Activated B cell treated with CpG ODN at 0.5 μM for 24 hours (primary cell): Measurements from ENCODE around the gene HK1. TPM values are rescaled to one million over a fixed set of nuclear protein-coding genes. Genes with fewer than 3 reads are reported as not detected.
"Not testable (repeated sequence)": the region's sequence is repeated elsewhere in the genome, so short reads cannot be mapped to it uniquely, and the experiment has no call there.

ENCODE experiments used
- ATAC-seq: fragments of 200-7000 bp; cut with Tn5 transposase; one replicate; pipeline ENCODE4 v1.10.0; 2021; ENCODE audit warnings: low read depth, mild to moderate bottlenecking, moderate library complexity
- CTCF ChIA-PET: fragments of 350-600 bp; sonication (Branson Sonifier 250); formaldehyde crosslinking; loops from one replicate; lab custom pipeline; 2021; ENCODE audit warnings: antibody characterized with exemption; lab: Charles Lee
- POLR2A ChIA-PET: fragments of 350-600 bp; sonication (Branson Sonifier 250); formaldehyde crosslinking; loops from one replicate; lab custom pipeline; 2021; ENCODE audit warnings: antibody characterized with exemption; lab: Charles Lee
- DNase-seq: peaks from one replicate; pipeline ENCODE4 v3.0.0; 2022
- H3K27ac Mint-ChIP-seq: one replicate; pipeline ENCODE4 v1.8.0; 2020; ENCODE audit warnings: mixed read lengths
- H3K27me3 Mint-ChIP-seq: one replicate; pipeline ENCODE4 v1.8.0; 2021; ENCODE audit warnings: mixed read lengths
- H3K36me3 Mint-ChIP-seq: one replicate; pipeline ENCODE4 v1.8.0; 2021; ENCODE audit warnings: low read depth, mixed read lengths
- H3K4me1 Mint-ChIP-seq: one replicate; pipeline ENCODE4 v1.8.0; 2021; ENCODE audit warnings: mixed read lengths
- H3K4me3 Mint-ChIP-seq: one replicate; pipeline ENCODE4 v1.8.0; 2020; ENCODE audit warnings: mild to moderate bottlenecking, mixed read lengths
- H3K9me3 Mint-ChIP-seq: one replicate; pipeline ENCODE4 v1.8.0; 2020; ENCODE audit warnings: mixed read lengths
- CTCF ChIP-seq: fragments of 200-600 bp; IDR thresholded peaks from one replicate; pipeline ENCODE4 v1.8.0; 2022; ENCODE audit warnings: antibody characterized with exemption, mild to moderate bottlenecking
- intact Hi-C: fragments of 100-400 bp; cut with micrococcal nuclease; formaldehyde crosslinking; loops from one replicate; pipeline ENCODE4 v1.15.1; 2024
- total RNA-seq: library from RNA; stranded (reverse); gene quantifications from 2 replicates; pipeline ENCODE4 v1.2.3, GENCODE V29; 2022

The HK1 gene
- total RNA-seq, 1 donor from 2014 or later: 47.2 TPM

GRCh38 chr10:69329721-69330178 is 51.5 kb downstream of the HK1 start:
- H3K27ac Mint-ChIP-seq: no peak overlapping the region
- no peak overlapping the region for H3K4me3 Mint-ChIP-seq
- peaks cover 34% of the 10 kb centered on the region for H3K4me1 Mint-ChIP-seq
- ATAC-seq: no peak
- H3K27me3 Mint-ChIP-seq: no peaks in the 10 kb centered on the region
- no peaks in the 10 kb centered on the region for H3K9me3 Mint-ChIP-seq
- ChIA-PET CTCF (no interaction called here), POLR2A (interaction anchor here (2.9 kb wide), 1 partner anchor 11 kb away, joined by 35 read pairs; no protein-coding TSS in a partner anchor)
- DNase-seq: no peak
- intact Hi-C loops: no loop called here
- no peak for TF ChIP-seq CTCF
- H3K36me3 Mint-ChIP-seq: peaks cover 6% of the 10 kb centered on the region

GRCh38 chr10:69331161-69331560 is 52.9 kb downstream of the HK1 start:
- Mint-ChIP-seq H3K4me3 (no peak overlapping the region), H3K27ac (no peak overlapping the region), H3K9me3 (no peaks in the 10 kb centered on the region), H3K36me3 (peaks cover 6% of the 10 kb centered on the region), H3K27me3 (no peaks in the 10 kb centered on the region), H3K4me1 (peaks cover 45% of the 10 kb centered on the region)
- ChIA-PET POLR2A (interaction anchor here (0.6 kb wide), 1 partner anchor 22 kb away, joined by 8 read pairs; no protein-coding TSS in a partner anchor), CTCF (no interaction called here)
- intact Hi-C loops: no loop called here
- DNase-seq (no peak), ATAC-seq (no peak)
- no peak for TF ChIP-seq CTCF

GRCh38 chr10:69332278-69333010 is 54.1 kb downstream of the HK1 start:
- no peaks in the 10 kb centered on the region for H3K9me3 Mint-ChIP-seq
- CTCF ChIA-PET: no interaction called here
- intact Hi-C loops: no loop called here
- TF ChIP-seq CTCF: no peak
- no peak for DNase-seq
- POLR2A ChIA-PET: interaction anchor here (1.3 kb wide), 1 partner anchor 13 kb away, joined by 3 read pairs; no protein-coding TSS in a partner anchor
- peaks cover 44% of the 10 kb centered on the region for H3K4me1 Mint-ChIP-seq
- no peak for ATAC-seq
- no peak overlapping the region for H3K4me3 Mint-ChIP-seq
- no peaks in the 10 kb centered on the region for H3K27me3 Mint-ChIP-seq
- no peak overlapping the region for H3K27ac Mint-ChIP-seq
- H3K36me3 Mint-ChIP-seq: peaks cover 6% of the 10 kb centered on the region

GRCh38 chr10:69333205-69333604 is 54.9 kb downstream of the HK1 start:
- Mint-ChIP-seq H3K4me3 (no peak overlapping the region), H3K4me1 (peaks cover 43% of the 10 kb centered on the region), H3K27me3 (no peaks in the 10 kb centered on the region), H3K36me3 (peaks cover 6% of the 10 kb centered on the region), H3K9me3 (no peaks in the 10 kb centered on the region), H3K27ac (no peak overlapping the region)
- ChIA-PET POLR2A (interaction anchor here (1.1 to 1.3 kb wide), 2 partner anchors 14 kb away, joined by 3 read pairs; no protein-coding TSS in a partner anchor), CTCF (no interaction called here)
- DNase-seq (no peak), ATAC-seq (no peak)
- no peak for TF ChIP-seq CTCF
- intact Hi-C loops: no loop called here

GRCh38 chr10:69333865-69334301 is 55.6 kb downstream of the HK1 start:
- CTCF ChIA-PET, intact Hi-C loops, H3K36me3 Mint-ChIP-seq, H3K4me3 Mint-ChIP-seq, DNase-seq, ATAC-seq, H3K27me3 Mint-ChIP-seq, H3K27ac Mint-ChIP-seq, H3K9me3 Mint-ChIP-seq: not testable (repeated sequence)
- POLR2A ChIA-PET: interaction anchor here (1.1 to 1.3 kb wide), 2 partner anchors 14 to 15 kb away, joined by 3 read pairs; no protein-coding TSS in a partner anchor
- H3K4me1 Mint-ChIP-seq: peaks cover 41% of the 10 kb centered on the region
